HepG2 (cell line): ENCODE data around the gene PDCL3. TPM values are rescaled to one million over a fixed set of nuclear protein-coding genes. Genes with fewer than 3 reads are reported as not detected.

Experiments
- ATAC-seq: fragments of 200-7000 bp; cut with Tn5 transposase; 3 replicates; pipeline ENCODE4 v1.9.1; 2020; ENCODE audit warnings: mild to moderate bottlenecking, moderate library complexity
- BruUV-seq: library from RNA; stranded (reverse); fragments of 400-500 nt; replicated peaks from 2 replicates; lab custom pipeline; 2021; lab: Mats Ljungman, UMichigan
- CTCF ChIA-PET: fragments of 300-600 bp; formaldehyde crosslinking; extraction: SDS; loops from one replicate; lab custom pipeline; 2021; ENCODE audit warnings: low total read pairs, inconsistent platforms, low intra/inter-chr PET ratio; lab: Yijun Ruan, JAX
- POLR2A ChIA-PET: fragments of 350-600 bp; sonication (Branson Sonifier 250); formaldehyde crosslinking; loops from one replicate; lab custom pipeline; 2020; ENCODE audit warnings: antibody characterized with exemption, inconsistent platforms; lab: Yijun Ruan, JAX
- DNase-seq: peaks from one replicate; pipeline ENCODE4 v3.0.0-alpha.2; 2015; ENCODE audit warnings: low spot score
- FAIRE-seq: peaks from 3 replicates; lab custom pipeline; 2011; peaks lifted over from hg19 to GRCh38; lab: Jason Lieb, UNC
- H2AFZ ChIP-seq: one replicate; pipeline ENCODE4 v1.6.1; 2011; ENCODE audit warnings: low read length, inconsistent platforms
- H3K27ac ChIP-seq: fragments of 300-600 bp; 3 replicates; pipeline ENCODE4 v1.8.0; 2011; ENCODE audit warnings: mixed run types, mild to moderate bottlenecking, mixed read lengths, low read length, inconsistent platforms; ENCODE audit not compliant: insufficient read depth; ENCODE audit errors: extremely low read length
- H3K27me3 ChIP-seq, 2 experiments: fragments of 200-600 bp in 1 of 2; 2 replicates in 1 of 2; 3 replicates in 1 of 2; pipeline versions ENCODE4 v1.6.0 to v1.8.0; 2011; ENCODE audit warnings: low read length in 2 of 2, mild to moderate bottlenecking in 2 of 2, moderate library complexity in 2 of 2, inconsistent platforms in 1 of 2; ENCODE audit not compliant: insufficient read depth in 2 of 2, control insufficient read depth in 1 of 2
- H3K36me3 ChIP-seq, 2 experiments: fragments of 200-600 bp in 1 of 2; replicated peaks in 1 of 2; 2 replicates in 1 of 2; 3 replicates in 1 of 2; pipeline versions ENCODE4 v1.5.1 to v1.8.0; 2011; ENCODE audit warnings: low read length in 2 of 2, inconsistent platforms in 1 of 2; ENCODE audit not compliant: insufficient read depth in 2 of 2, control insufficient read depth in 1 of 2
- H3K4me1 ChIP-seq: 2 replicates; pipeline ENCODE4 v1.5.1; 2012; ENCODE audit warnings: low read length, inconsistent platforms; ENCODE audit not compliant: insufficient read depth
- H3K4me2 ChIP-seq: 2 replicates; pipeline ENCODE4 v1.6.0; 2011; ENCODE audit warnings: low read depth, low read length, inconsistent platforms
- H3K4me3 ChIP-seq, 3 experiments: fragments of 200-600 bp in 1 of 3; sonication (generic), shearing (Covaris generic) in 1 of 3; replicated peaks in 1 of 3; 2 replicates each; pipeline ENCODE4 v1.5.1; 2011 to 2016; ENCODE audit warnings: low read length in 3 of 3, inconsistent platforms in 2 of 3, low read depth in 2 of 3, mild to moderate bottlenecking in 2 of 3, control low read depth in 1 of 3, mixed read lengths in 1 of 3; ENCODE audit not compliant: insufficient read depth in 1 of 3
- H3K79me2 ChIP-seq: one replicate; pipeline ENCODE4 v1.6.1; 2011; ENCODE audit warnings: low read length, inconsistent platforms; ENCODE audit not compliant: insufficient read depth
- H3K9ac ChIP-seq: 2 replicates; pipeline ENCODE4 v1.6.0; 2011; ENCODE audit warnings: mild to moderate bottlenecking, low read depth, low read length, inconsistent platforms; ENCODE audit not compliant: insufficient read depth
- H3K9me3 ChIP-seq: 2 replicates; pipeline ENCODE4 v1.5.1; 2012; ENCODE audit warnings: mild to moderate bottlenecking, low read length
- H4K20me1 ChIP-seq: 2 replicates; pipeline ENCODE4 v1.6.0; 2011; ENCODE audit warnings: inconsistent platforms, mild to moderate bottlenecking, low read length, moderate library complexity; ENCODE audit not compliant: insufficient read depth
- ARID2 ChIP-seq: sonication (generic); formaldehyde crosslinking; IDR thresholded peaks from 2 replicates; pipeline ENCODE4 v1.8.1; 2022; ENCODE audit warnings: mild to moderate bottlenecking, missing genetic modification reagents, borderline replicate concordance
- ATF5 ChIP-seq: sonication (generic); formaldehyde crosslinking; IDR thresholded peaks from 2 replicates; pipeline ENCODE4 v1.4.0; 2020; ENCODE audit warnings: mild to moderate bottlenecking, low read depth, missing genetic modification reagents
- CBX1 ChIP-seq: IDR thresholded peaks from one replicate; pipeline ENCODE4 v1.6.1; 2016; ENCODE audit warnings: antibody characterized with exemption, low read depth
- CTCF ChIP-seq: sonication (generic); formaldehyde crosslinking; IDR thresholded peaks from 2 replicates; pipeline ENCODE4 v1.5.0; 2020; ENCODE audit warnings: mild to moderate bottlenecking, missing genetic modification reagents, moderate library complexity
- KLF15 ChIP-seq: sonication (generic); formaldehyde crosslinking; IDR thresholded peaks from 2 replicates; pipeline ENCODE4 v1.8.1; 2023; ENCODE audit warnings: borderline replicate concordance, mild to moderate bottlenecking, inconsistent platforms, missing genetic modification reagents, mixed read lengths
- MLXIP ChIP-seq: sonication (generic); formaldehyde crosslinking; IDR thresholded peaks from 2 replicates; pipeline ENCODE4 v1.9.0; 2021; ENCODE audit warnings: missing genetic modification reagents, borderline replicate concordance
- RFX5 ChIP-seq: IDR thresholded peaks from 2 replicates; pipeline ENCODE4 v1.6.1; 2011; ENCODE audit warnings: low read depth, low read length, improper control_type of control experiment
- SALL2 ChIP-seq: sonication (generic); formaldehyde crosslinking; IDR thresholded peaks from 2 replicates; pipeline ENCODE4 v1.8.1; 2023; ENCODE audit warnings: mild to moderate bottlenecking, missing genetic modification reagents, inconsistent platforms
- SETDB1 ChIP-seq: sonication (generic); formaldehyde crosslinking; IDR thresholded peaks from 2 replicates; pipeline ENCODE4 v1.5.1; 2020; ENCODE audit warnings: missing genetic modification reagents, mild to moderate bottlenecking, borderline replicate concordance
- SP4 ChIP-seq: sonication (generic); formaldehyde crosslinking; IDR thresholded peaks from 2 replicates; pipeline ENCODE4 v1.8.1; 2023; ENCODE audit warnings: mild to moderate bottlenecking, missing genetic modification reagents
- UBTF ChIP-seq: sonication (generic); formaldehyde crosslinking; IDR thresholded peaks from 2 replicates; pipeline ENCODE4 v1.4.0; 2020; ENCODE audit warnings: mild to moderate bottlenecking, missing genetic modification reagents
- ZC3H4 ChIP-seq: sonication (generic); formaldehyde crosslinking; IDR thresholded peaks from 2 replicates; pipeline ENCODE4 v1.4.0; 2020; ENCODE audit warnings: missing genetic modification reagents, borderline replicate concordance
- ZMAT5 ChIP-seq: sonication (generic); formaldehyde crosslinking; IDR thresholded peaks from 2 replicates; pipeline ENCODE4 v1.5.0; 2020; ENCODE audit warnings: mild to moderate bottlenecking, low read depth, missing genetic modification reagents, borderline replicate concordance
- ZNF251 ChIP-seq: sonication (generic); formaldehyde crosslinking; IDR thresholded peaks from 2 replicates; pipeline ENCODE4 v1.9.0; 2021; ENCODE audit warnings: mild to moderate bottlenecking, missing genetic modification reagents
- ZNF562 ChIP-seq: sonication (generic); formaldehyde crosslinking; IDR thresholded peaks from 2 replicates; pipeline ENCODE4 v1.8.0; 2022; ENCODE audit warnings: missing genetic modification reagents, borderline replicate concordance
- ZSCAN20 ChIP-seq: sonication (generic); formaldehyde crosslinking; IDR thresholded peaks from 2 replicates; pipeline ENCODE4 v1.4.0; 2020; ENCODE audit warnings: missing genetic modification reagents, mild to moderate bottlenecking, borderline replicate concordance
- WGBS: methylation state at CpG from one replicate; pipeline ENCODE4 v1.1.6; 2017; ENCODE audit warnings: low lambda C conversion rate; 5-methylcytosine and 5-hydroxymethylcytosine counted together
- in situ Hi-C: cut with HindIII; loops from 2 replicates; pipeline ENCODE4 v1.10.0; 2017; ENCODE audit warnings: low pct_unique_long_range_greater_than_20kb; ENCODE audit not compliant: extremely low pct_ligation_motif_present
- intact Hi-C: fragments of 100-400 bp; cut with micrococcal nuclease; formaldehyde crosslinking; loops from one replicate; pipeline ENCODE4 v1.10.0; 2022; ENCODE audit not compliant: unreplicated experiment
- polyA plus RNA-seq, 8 experiments: library from polyadenylated mRNA; depleted of rRNA in 3 of 8; stranded (reverse) in 7 of 8; unstranded in 1 of 8; fragments of >200 nt; fragmentation: Illumina TruSeq in 4 of 8; extraction: Trizol in 4 of 8; gene quantifications; 2 replicates each; pipeline versions ENCODE4 v1.2.1 to v1.2.3, GENCODE V29; 2011 to 2016; ENCODE audit warnings: low read depth in 4 of 8, missing spikeins in 1 of 8, mixed read lengths in 1 of 8; ENCODE audit not compliant: insufficient read depth in 1 of 8
- total RNA-seq, 5 experiments: library from RNA; depleted of rRNA; stranded (reverse); fragments of >200 nt; fragmentation: Illumina TruSeq; extraction: Trizol; gene quantifications; 2 replicates each; pipeline ENCODE4 v1.2.3, GENCODE V29; 2016; ENCODE audit warnings: low read depth in 1 of 5

PDCL3 gene
- total and polyA plus RNA-seq, 2 of the 13 experiments (the other 11 are each of a cell fraction or from before 2014, with no cell fraction given): 14.4 to 24.4 TPM

- TF ChIP-seq UBTF (CRISPR knock-in tag): no peak
- no peak for TF ChIP-seq SALL2
- no peak for TF ChIP-seq ARID2 (CRISPR knock-in tag)
- no peak for TF ChIP-seq ZNF562 (CRISPR knock-in tag)
- TF ChIP-seq CTCF (CRISPR knock-in tag): no peak
- TF ChIP-seq KLF15: no peak
Measured at GRCh38 chr2:100571668-100572067, 8.9 kb downstream of the PDCL3 start (continued).

GRCh38 chr2:100577777-100578176, 15.0 kb downstream of the PDCL3 start:
- peaks cover 1 to 15% of the 10 kb centered on the region in 2 experiments; a peak in 4 of 5 replicates for H3K36me3 ChIP-seq
- H3K27me3 ChIP-seq: no peaks in the 10 kb centered on the region
- no peak for FAIRE-seq
- H3K9me3 ChIP-seq: no peaks in the 10 kb centered on the region
- no peak overlapping the region for H3K9ac ChIP-seq
- no peaks in the 10 kb centered on the region for H4K20me1 ChIP-seq
- intact Hi-C loops: no loop called here
- no peak for ATAC-seq
- BruUV-seq: no TSS peak
- no peak overlapping the region for H3K4me3 ChIP-seq
- in situ Hi-C loops: loop anchor here (25.0 kb wide), 1 partner anchor 585 kb away; the partner anchor contains the start of gene TBC1D8
- H3K4me2 ChIP-seq: no peak overlapping the region
- H3K79me2 ChIP-seq: no peaks in the 10 kb centered on the region
- no peak overlapping the region for H2AFZ ChIP-seq
- no peaks in the 10 kb centered on the region for H3K4me1 ChIP-seq
- H3K27ac ChIP-seq: no peak overlapping the region
- POLR2A ChIA-PET: no interaction called here
- CTCF ChIA-PET: no interaction called here
- no peak for DNase-seq
- WGBS: 93% methylated on average over 3 of the region's 3 CpGs
- no peak for TF ChIP-seq SP4
- no peak for TF ChIP-seq RFX5
- no peak for TF ChIP-seq ZMAT5 (CRISPR knock-in tag)
- no peak for TF ChIP-seq MLXIP (CRISPR knock-in tag)
- no peak for TF ChIP-seq SETDB1
- TF ChIP-seq CBX1: no peak
- TF ChIP-seq ZSCAN20: no peak
- no peak for TF ChIP-seq ZC3H4 (CRISPR knock-in tag)
- no peak for TF ChIP-seq ATF5
- no peak for TF ChIP-seq ZNF251
